Measurements from ENCODE around the gene ADAM15. TPM values are rescaled to one million over a fixed set of nuclear protein-coding genes. Genes with fewer than 3 reads are reported as not detected.

Gene ADAM15
- total and polyA plus RNA-seq, 4 donors: 49.5 to 233 (median 160) TPM

DNA sequence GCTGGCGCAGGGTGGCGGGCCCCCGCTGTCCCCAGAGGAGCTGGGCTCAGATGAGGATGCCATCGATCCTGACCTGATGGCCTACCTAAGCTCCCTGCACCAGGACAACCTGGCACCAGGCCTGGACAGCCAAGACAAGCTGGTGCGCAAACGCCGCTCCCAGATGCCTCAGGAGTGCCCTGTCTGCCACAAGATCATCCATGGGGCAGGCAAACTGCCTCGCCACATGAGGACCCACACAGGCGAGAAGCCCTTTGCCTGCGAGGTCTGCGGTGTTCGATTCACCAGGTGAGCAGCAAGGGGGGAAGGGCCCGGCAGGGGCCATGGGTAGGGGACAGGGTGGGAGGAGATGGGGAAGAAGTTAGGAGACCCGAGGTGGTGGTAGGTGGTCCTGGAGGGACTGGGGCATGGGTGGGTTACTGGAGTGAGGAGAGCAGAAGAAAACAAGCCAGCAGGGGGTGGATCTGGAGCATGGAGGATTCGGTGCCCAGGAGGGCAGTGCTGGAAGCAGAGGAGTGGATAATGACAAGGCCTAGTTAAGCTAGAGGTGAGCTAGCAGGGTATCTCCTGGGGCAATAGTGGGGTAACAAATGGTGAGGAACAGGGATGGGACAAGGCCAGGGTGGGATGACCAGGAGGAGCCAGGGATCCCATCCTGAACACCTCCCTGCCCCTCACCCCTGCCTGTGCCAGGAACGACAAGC lies 35.4 kb upstream of the ADAM15 start:
- WGBS, 2 donors: 86% methylated on average over 16 of the region's 16 CpGs
- Histone ChIP-seq H3K4me3 (no peak overlapping the region), H3K27me3 (ENCODE audit: control insufficient read depth in 3 of 3, insufficient read depth in 3 of 3, low read length in 2 of 3) (no peaks in the 10 kb centered on the region), H3K4me1 (ENCODE audit: control insufficient read depth in 5 of 5, insufficient read depth in 5 of 5, low read length in 5 of 5) (peaks cover 0 to 23% (median 4%) of the 10 kb centered on the region in 5 donors), H3K9me3 (ENCODE audit: control insufficient read depth in 4 of 4, insufficient read depth in 3 of 4, low read length in 3 of 4) (no peaks in the 10 kb centered on the region), H3K36me3 (ENCODE audit: control insufficient read depth in 4 of 4, insufficient read depth in 4 of 4, low read length in 4 of 4) (peaks cover 0 to 30% (median 0%) of the 10 kb centered on the region in 4 donors), H3K9ac (ENCODE audit: insufficient read depth in 1 of 2, low read length in 2 of 2) (no peak overlapping the region), H3K27ac (ENCODE audit: low read depth in 1 of 2, low read length in 1 of 2) (peak overlapping the region in 1 of 2 donors; percentile 74)
- TF ChIP-seq, protein P1, sequence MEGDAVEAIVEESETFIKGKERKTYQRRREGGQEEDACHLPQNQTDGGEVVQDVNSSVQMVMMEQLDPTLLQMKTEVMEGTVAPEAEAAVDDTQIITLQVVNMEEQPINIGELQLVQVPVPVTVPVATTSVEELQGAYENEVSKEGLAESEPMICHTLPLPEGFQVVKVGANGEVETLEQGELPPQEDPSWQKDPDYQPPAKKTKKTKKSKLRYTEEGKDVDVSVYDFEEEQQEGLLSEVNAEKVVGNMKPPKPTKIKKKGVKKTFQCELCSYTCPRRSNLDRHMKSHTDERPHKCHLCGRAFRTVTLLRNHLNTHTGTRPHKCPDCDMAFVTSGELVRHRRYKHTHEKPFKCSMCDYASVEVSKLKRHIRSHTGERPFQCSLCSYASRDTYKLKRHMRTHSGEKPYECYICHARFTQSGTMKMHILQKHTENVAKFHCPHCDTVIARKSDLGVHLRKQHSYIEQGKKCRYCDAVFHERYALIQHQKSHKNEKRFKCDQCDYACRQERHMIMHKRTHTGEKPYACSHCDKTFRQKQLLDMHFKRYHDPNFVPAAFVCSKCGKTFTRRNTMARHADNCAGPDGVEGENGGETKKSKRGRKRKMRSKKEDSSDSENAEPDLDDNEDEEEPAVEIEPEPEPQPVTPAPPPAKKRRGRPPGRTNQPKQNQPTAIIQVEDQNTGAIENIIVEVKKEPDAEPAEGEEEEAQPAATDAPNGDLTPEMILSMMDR (IDR thresholded peaks at IDR 0.05; ENCODE audit: control extremely low read depth, extremely low read depth): no peak
- ATAC-seq (ENCODE audit: insufficient read depth, low FRiP score) (no peak), DNase-seq (no peak)

DNA sequence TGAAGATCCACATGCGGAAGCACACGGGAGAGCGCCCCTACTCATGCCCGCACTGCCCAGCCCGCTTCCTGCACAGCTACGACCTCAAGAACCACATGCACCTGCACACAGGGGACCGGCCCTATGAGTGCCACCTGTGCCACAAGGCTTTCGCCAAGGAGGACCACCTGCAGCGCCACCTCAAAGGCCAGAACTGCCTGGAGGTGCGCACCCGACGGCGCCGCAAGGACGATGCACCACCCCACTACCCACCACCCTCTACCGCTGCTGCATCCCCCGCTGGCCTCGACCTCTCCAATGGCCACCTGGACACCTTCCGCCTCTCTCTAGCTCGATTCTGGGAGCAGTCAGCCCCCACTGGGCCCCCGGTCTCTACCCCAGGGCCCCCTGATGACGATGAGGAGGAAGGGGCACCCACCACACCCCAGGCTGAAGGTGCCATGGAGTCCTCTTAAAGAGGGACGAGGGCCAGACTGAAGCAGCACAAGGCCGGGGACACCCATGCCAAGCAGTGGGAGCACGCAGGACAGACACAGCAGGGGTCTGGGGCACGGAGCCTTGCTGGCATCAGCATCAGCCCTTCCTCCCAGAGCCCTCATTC lies 34.8 kb upstream of the ADAM15 start:
- Histone ChIP-seq H3K4me3 (no peak overlapping the region), H3K36me3 (ENCODE audit: control insufficient read depth in 4 of 4, insufficient read depth in 4 of 4, low read length in 4 of 4) (peaks cover 0 to 30% (median 0%) of the 10 kb centered on the region in 4 donors), H3K27me3 (ENCODE audit: control insufficient read depth in 3 of 3, insufficient read depth in 3 of 3, low read length in 2 of 3) (no peaks in the 10 kb centered on the region), H3K9ac (ENCODE audit: insufficient read depth in 1 of 2, low read length in 2 of 2) (no peak overlapping the region), H3K4me1 (ENCODE audit: control insufficient read depth in 5 of 5, insufficient read depth in 5 of 5, low read length in 5 of 5) (peaks cover 0 to 19% (median 4%) of the 10 kb centered on the region in 5 donors), H3K9me3 (ENCODE audit: control insufficient read depth in 4 of 4, insufficient read depth in 3 of 4, low read length in 3 of 4) (no peaks in the 10 kb centered on the region), H3K27ac (ENCODE audit: low read depth in 1 of 2, low read length in 1 of 2) (peak overlapping the region; percentile 74 to 79)
- 71 to 80% methylated on average over 26 of the region's 26 CpGs for WGBS, 2 donors
- no peak for ATAC-seq (ENCODE audit: insufficient read depth, low FRiP score)
- TF ChIP-seq, protein P1 (IDR thresholded peaks at IDR 0.05; ENCODE audit: control extremely low read depth, extremely low read depth): no peak
- DNase-seq: no peak

DNA sequence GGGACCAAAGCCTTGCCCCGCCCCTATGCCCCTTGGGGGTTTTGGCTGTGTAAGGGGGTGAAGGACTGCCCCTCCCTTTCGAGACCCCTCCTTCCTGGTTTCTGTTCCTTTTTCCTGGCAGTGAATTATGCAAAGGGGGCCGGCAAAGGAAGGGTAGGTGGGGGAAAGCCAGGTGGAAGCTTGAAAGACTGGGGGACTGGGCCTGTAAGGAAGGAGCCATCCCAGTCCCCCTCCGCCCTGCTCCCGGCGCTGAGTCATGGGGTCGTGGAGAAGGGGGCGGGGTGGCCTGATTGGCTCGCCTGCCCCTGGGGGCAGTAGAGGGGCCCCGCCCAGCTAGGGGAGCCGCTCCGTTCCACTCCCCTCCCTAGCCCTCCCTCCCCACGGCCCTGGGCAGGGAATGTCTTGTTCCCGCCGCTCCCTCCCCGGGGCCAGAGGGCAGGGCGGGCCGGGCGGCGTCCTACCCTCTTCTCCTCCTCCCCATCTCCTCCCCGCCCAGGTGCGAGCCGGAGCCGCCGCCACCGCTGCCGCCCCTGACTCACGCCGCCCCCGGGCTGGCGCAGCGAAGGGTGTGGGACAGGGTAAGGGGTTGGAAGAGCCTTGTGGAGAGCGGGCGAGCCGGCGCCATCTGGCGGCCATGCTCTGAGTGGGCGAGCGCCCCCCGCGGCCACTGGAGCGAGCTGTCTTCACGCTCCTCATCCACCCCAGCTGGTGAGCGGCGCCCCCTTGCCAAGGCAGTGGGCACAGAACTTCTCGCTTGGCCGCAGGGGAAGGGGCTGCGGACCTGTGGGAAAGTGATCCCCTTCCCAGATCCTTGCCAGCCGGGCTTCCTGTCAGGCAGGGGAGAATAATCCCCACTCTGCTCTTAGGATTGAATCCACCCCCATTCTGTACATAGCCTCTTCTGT lies 33.8 kb upstream of the ADAM15 start:
- DNase-seq (peak; percentile 84 to 91 (median 91)), ATAC-seq (ENCODE audit: insufficient read depth, low FRiP score) (peak; percentile 91)
- no peak overlapping the region for H3K4me3 ChIP-seq
- H3K4me1 ChIP-seq (ENCODE audit: control insufficient read depth in 5 of 5, insufficient read depth in 5 of 5, low read length in 5 of 5): peaks cover 0 to 12% (median 4%) of the 10 kb centered on the region in 5 donors
- TF ChIP-seq, protein P1 (IDR thresholded peaks at IDR 0.05; ENCODE audit: control extremely low read depth, extremely low read depth): peak; percentile 100
- peaks cover 0 to 30% (median 0%) of the 10 kb centered on the region in 4 donors for H3K36me3 ChIP-seq (ENCODE audit: control insufficient read depth in 4 of 4, insufficient read depth in 4 of 4, low read length in 4 of 4)
- H3K27ac ChIP-seq (ENCODE audit: low read depth in 1 of 2, low read length in 1 of 2): peak overlapping the region; percentile 74 to 79
- H3K9me3 ChIP-seq (ENCODE audit: control insufficient read depth in 4 of 4, insufficient read depth in 3 of 4, low read length in 3 of 4): no peaks in the 10 kb centered on the region
- no peaks in the 10 kb centered on the region for H3K27me3 ChIP-seq (ENCODE audit: control insufficient read depth in 3 of 3, insufficient read depth in 3 of 3, low read length in 2 of 3)
- no peak overlapping the region for H3K9ac ChIP-seq (ENCODE audit: insufficient read depth in 1 of 2, low read length in 2 of 2)
- WGBS, 2 donors: 3 to 5% methylated on average over 43 to 48 of the region's 49 CpGs

Data from lung (tissue), 12 donors.